HG03097 (cell line): ENCODE measurements around the gene MAPK8.

Experiments
- ATAC-seq: cut with Tn5 transposase; IDR thresholded peaks from one replicate; pipeline ENCODE4 v1.9.1; 2021; ENCODE audit not compliant: unreplicated experiment, low FRiP score

Gene MAPK8

GRCh38 chr10:48469516-48470020 is 163.1 kb downstream of the MAPK8 start:
- no peak for ATAC-seq

- no peak for ATAC-seq
These were observed 163.8 kb downstream of the MAPK8 start for GRCh38 chr10:48470115-48470892.

GRCh38 chr10:48470893-48471805 is 164.7 kb downstream of the MAPK8 start:
- ATAC-seq, result no peak

- no peak for ATAC-seq
These were observed 166.1 kb downstream of the MAPK8 start for GRCh38 chr10:48472501-48473069.

GRCh38 chr10:48473704-48474103 is 167.2 kb downstream of the MAPK8 start:
- ATAC-seq, result no peak

- no peak for ATAC-seq
These were observed 168.4 kb downstream of the MAPK8 start for GRCh38 chr10:48474765-48475365.

- ATAC-seq, result no peak
These were observed 169.4 kb downstream of the MAPK8 start for GRCh38 chr10:48475943-48476278.

- ATAC-seq, result no peak
These were observed 170.0 kb downstream of the MAPK8 start for GRCh38 chr10:48476279-48476982.

- no peak for ATAC-seq
These were observed 170.7 kb downstream of the MAPK8 start for GRCh38 chr10:48477141-48477540.

GRCh38 chr10:48477616-48478015 is 171.1 kb downstream of the MAPK8 start:
- ATAC-seq, result no peak

GRCh38 chr10:48478469-48478868 is 172.0 kb downstream of the MAPK8 start:
- ATAC-seq, result no peak

GRCh38 chr10:48478980-48479811 is 172.7 kb downstream of the MAPK8 start:
- no peak for ATAC-seq

GRCh38 chr10:48480397-48481374 is 174.2 kb downstream of the MAPK8 start:
- ATAC-seq, result no peak

GRCh38 chr10:48481385-48481784 is 174.9 kb downstream of the MAPK8 start:
- ATAC-seq, result no peak

GRCh38 chr10:48482207-48482606 is 175.7 kb downstream of the MAPK8 start:
- no peak for ATAC-seq

GRCh38 chr10:48484911-48485310 is 178.4 kb downstream of the MAPK8 start:
- no peak for ATAC-seq

GRCh38 chr10:48485711-48486110 is 179.2 kb downstream of the MAPK8 start:
- ATAC-seq, result no peak

GRCh38 chr10:48487244-48487643 is 180.8 kb downstream of the MAPK8 start:
- no peak for ATAC-seq
